ENCODE results near the gene LTBP3.
"Not testable (repeated sequence)": the region's sequence is repeated elsewhere in the genome, so short reads cannot be mapped to it uniquely, and the experiment has no call there.

LTBP3 gene

DNA sequence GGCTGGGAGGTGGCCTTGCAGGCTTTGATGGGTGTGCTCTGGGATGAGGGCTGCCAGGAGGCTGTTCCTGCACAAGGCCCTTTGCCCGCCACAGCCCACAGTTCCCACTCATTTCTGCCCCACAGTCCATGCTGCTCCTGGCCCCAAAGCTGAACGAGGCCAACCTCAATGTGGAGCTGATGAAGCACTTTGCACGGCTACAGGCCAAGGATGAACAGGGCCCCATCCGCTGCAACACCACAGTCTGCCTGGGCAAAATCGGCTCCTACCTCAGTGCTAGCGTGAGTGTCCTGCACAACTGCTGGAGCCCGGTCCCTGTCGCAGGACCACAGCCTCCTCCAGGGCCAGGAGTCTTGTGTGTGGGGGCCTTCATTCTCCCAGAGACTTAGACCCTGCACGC is 23.1 kb downstream of the LTBP3 start:
- no peak for DNase-seq

DNA sequence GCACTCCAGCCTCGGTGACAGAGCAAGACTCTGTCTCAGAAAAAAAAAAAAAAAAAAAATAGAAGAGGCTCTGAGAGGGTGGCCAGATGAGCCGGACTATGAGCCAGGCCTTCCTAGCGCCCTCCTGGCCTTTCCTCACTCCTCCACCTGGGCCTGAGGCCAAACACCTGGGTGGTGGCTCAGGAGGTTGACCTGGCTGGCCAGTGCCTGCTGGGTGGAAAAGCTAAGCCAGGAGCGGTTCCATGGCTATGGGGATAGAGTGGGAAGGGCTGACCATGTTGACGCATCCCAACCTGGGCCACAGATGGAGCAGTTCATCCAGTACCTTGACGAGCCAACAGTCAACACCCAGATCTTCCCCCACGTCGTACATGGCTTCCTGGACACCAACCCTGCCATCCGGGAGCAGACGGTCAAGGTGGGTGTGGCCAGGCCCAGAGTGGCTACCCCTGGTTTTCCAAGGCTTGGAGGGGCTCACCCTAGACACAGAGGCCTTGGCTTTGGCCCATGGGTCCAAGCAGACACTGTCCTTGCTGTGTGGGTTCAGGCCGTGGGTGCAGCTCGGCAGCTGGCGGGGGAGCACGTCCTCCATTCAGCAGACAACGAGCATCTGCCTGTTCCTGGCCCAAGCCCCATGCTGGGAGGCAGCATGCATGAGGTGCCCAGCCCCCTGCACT is 25.6 kb downstream of the LTBP3 start:
- DNase-seq = no peak

DNA sequence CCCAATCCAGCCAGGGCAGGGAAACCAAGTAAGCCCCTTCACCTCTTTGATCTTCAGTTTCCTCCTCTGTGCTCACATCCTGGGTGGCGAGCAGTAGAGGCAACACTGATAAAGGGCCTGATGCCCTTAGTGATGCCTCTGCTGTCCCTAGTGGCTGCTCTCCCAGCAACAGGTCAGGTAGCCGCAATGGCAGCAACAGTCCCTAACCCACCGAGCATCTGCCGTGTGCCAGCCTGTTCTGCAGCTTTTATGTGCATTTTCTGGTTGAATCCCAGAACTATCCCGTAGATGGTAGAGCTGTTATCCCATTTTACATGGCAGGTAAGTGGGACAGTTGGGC is 28.0 kb downstream of the LTBP3 start:
- no peak for DNase-seq

DNA sequence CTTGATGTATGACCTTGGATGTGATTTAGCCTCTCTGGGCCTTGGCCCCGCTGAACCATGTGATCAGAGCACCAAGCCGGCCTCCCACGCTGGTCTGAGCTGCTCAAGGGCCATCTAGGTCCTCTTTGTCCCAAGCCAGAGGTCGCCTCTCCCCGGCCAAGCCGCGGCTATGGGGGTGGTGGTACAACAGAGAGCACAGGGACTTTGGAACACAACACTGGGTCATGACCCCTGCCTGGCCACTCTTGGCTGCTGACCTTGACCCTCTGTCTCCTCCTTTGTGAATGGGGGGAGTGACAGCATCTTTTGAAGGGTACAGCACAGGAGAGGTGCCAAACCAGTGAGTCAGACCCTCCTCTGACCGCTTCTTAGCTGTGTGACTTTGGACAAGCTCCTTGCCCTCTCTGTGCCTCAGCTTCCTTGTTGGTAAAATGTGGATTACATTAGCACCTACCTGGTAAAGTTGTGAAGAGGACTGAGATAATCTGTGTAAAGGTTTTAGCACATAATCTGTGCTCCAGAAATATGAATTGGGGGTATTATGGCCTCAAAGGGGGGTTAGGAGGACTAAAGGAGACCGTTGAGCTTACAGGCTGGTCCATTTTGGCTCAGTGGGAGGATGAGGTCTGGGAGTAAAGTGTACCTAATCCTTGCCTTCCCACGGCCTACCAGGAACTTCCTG is 28.5 kb downstream of the LTBP3 start:
- DNase-seq = no peak

DNA sequence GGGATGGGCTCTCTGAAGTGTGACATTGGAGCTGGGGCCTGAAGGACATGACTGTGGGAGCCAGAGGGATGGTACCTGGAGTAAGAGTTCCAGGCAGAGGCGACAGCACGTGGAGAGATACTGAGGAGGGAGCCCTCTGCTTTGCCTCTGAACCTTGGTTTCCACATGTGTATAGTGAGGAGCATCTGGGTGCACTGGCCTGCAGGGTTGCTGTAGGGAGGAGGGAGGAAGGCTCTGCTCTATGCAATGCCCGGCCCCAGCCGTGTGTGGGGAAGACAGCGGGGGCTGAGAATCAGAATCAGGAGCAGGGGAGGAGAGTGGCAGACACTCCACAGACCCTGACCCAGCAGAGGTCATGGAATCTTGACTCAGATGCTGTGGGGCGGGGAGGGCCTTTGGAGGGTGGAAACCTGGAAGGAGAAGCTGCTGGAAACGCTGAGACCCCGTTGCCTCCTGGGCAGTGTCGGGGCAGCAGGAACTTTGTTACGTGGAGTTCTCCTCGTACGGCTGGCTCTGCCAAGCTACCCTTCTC is 29.3 kb downstream of the LTBP3 start:
- DNase-seq = no peak

DNA sequence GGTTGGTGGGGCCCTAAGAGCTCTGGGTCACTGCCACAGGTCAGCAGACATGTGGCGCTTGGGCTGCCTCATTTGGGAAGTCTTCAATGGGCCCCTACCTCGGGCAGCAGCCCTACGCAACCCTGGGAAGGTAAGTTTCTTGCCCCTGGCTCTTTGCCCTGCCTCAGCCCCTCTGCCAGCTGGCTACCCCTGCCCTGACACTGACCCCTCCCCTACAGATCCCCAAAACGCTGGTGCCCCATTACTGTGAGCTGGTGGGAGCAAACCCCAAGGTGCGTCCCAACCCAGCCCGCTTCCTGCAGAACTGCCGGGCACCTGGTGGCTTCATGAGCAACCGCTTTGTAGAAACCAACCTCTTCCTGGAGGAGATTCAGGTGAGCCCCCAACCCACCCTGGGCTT is 31.4 kb downstream of the LTBP3 start:
- DNase-seq = no peak

DNA sequence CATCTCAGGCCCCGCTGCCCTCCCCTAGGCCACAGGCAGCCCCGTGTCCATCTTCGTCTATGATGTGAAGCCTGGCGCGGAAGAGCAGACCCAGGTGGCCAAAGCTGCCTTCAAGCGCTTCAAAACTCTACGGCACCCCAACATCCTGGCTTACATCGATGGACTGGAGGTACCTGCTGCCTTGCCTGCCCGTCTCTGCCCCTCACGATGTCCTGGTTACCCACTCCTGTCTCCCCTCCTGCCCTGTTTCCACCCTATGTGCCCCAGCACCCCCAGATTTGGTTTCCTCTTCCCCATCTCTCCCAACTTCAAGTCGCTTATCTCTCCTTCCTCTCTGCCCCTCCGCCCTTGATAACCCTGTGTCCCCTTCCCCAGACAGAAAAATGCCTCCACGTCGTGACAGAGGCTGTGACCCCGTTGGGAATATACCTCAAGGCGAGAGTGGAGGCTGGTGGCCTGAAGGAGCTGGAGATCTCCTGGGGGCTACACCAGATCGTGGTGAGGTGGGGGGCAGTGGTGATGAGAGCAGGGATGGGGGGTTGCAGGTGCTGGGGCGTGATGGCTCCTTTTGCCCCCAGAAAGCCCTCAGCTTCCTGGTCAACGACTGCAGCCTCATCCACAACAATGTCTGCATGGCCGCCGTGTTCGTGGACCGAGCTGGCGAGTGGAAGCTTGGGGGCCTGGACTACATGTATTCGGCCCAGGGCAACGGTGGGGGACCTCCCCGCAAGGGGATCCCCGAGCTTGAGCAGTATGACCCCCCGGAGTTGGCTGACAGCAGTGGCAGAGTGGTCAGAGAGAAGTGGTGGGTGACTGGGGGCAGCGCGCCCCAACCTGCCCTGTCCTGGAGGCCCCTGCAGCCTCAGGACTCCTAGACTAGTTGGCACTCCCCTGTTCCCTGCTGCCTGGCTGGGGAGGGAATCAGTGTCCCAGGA is 32.3 kb downstream of the LTBP3 start:
- DNase-seq = no peak

DNA sequence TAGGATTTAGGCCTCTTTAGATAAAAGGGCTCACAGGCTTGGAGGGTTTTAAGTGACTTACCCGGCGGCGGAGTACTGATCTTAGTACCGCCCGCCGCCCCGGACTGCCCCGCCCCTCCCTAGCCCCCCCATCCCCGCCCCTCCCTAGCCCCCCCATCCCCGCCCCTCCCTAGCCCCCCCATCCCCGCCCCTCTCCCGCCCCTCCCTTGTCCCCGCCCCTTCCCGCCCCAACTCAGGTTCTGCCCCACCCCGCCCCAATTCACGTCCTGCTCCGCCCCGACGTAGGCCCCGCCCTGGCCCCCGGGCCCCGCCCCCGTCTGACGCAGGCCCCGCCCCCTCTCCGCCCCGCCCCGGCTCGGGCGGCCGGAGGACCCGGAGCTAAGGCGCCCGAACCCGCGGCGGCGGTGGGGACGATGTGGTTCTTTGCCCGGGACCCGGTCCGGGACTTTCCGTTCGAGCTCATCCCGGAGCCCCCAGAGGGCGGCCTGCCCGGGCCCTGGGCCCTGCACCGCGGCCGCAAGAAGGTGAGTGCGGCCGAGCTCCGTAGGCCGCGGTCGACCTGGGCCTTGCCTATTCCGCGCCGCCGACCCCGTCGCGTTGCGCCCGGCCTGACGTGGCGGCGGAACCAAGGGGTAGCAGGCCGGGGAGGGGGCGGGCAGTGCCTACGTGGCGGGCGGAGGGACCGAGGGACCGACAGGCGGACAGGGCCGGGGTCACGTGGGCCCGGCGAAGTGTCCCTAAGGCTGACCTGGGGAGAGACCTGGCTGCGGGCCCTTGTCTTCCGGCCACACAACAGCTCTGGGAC is 33.2 kb downstream of the LTBP3 start, which contains the start of gene SCYL1:
Gene SCYL1, plus strand, starts transcription at position 343 of the 805 bp plus-strand sequence. Its CDS starts 71 bp downstream, at position 414.
- no peak for DNase-seq

DNA sequence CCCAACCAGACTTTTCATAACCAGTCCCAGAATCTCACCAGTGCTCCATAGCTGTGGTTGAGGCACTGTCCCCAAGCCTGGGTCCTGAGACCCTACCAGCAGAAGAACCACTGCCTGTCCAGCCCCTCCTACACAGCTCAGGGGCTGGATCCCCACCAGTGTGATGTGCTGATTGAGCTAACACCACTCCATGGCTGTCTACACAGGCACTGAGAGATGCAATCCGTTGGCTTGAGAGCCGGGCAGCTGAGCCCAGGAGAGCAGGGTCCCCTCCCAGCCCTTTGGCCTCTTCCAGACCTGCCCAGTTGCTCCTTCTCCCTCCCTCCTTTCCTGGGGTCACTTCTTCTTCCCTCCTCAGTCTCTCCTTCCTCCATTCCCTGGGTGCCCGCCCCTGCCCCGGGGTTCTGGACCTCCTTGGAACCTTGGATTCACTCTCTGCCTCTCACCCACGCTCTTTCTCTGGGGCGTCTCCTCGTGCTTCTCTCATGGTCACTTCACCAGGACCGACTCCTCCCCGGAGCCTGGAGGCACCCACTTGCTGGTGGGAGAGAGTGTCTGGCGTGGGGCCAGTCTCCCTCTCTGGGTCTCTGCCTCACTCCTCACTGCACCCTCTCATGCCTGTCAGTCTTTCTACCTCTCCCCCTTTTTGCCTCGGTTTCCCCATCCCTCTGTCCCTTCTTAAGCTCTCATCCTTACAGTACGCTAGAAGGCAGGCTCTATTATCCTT is 34.0 kb downstream of the LTBP3 start:
- no peak for DNase-seq

DNA sequence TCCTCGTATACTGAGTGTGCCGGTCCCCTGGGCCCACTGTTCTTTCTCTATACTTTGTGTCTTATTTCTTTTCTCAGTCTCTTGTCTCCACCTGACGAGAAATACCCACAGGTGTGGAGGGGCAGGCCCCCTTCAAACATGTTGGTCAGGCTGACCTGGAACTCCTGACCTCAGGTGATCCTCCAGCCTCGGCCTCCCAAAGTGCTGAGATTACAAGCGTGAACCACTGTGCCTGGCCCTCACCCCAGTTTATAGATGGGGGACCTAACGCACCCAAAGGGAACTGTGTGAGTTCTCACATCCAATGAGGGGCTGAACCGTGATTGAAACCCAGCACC is 34.6 kb downstream of the LTBP3 start:
- DNase-seq = not testable (repeated sequence)

DNA sequence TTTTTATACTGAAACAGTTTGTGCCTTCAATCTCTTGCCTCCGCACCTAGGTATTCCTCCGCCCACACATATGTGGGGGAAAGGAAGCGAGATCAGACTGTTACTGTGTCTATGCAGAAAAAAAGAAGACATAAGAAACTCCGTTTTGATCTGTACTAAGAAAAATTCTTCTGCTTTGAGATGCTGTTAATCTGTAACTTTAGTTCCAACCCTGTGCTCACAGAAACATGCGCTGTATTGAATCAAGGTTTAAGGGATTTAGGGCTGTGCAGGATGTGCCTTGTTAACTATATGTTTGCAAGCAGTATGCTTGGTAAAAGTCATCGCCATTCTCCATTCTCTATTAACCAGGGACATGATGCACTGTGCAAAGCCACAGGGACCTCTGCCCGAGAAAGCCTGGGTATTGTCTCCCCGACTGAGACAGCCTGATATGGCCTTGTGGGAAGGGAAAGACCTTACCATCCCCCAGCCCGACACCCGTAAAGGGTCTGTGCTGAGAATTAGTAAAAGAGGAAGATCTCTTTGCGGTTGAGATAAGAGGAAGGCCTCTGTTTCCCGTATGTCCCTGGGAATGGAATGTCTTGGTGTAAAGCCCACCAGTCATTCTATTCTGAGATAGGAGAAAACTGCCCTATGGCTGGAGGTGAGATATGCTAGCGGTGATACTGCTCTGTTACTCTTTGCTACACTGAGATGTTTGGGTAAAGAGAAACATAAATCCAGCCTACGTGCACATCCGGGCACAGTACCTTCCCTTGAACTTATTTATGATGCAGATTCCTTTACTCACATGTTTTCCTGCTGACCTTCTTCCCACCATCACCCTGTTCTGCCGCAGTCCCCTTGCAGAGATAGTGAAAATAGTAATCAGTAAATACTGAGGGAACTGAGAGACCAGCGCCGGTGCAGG is 35.2 kb downstream of the LTBP3 start:
- DNase-seq = not testable (repeated sequence)

DNA sequence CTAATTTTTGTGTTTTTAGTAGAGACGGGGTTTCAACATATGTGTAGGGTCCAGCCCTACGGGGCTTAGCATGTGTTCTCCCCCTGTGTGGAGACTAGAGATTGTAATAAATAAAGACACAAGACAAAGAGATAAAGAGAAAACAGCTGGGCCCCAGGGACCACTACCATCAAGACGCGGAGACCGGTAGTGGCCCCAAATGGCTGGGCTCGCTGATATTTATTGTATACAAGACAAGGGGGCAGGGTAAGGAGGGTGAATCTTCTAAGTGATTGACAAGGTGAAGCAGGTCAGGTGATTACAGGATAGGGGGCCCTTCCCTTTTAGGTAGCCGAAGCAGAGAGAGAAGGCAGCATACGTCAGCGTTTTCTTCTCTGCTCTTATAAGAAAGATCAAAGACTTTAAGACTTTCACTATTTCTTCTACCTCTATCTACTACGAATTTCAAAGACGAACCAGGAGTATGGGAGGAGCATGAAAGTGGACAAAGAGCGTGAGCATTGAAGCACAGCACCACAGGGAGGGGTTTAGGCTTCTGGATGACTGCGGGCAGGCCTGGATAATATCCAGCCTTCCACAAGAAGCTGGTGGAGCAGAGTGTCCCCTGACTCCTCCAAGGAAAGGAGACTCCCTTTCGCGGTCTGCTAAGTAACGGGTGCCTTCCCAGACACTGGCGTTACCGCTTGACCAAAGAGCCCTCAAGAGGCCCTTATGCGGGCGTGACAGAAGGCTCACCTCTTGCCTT is 36.2 kb downstream of the LTBP3 start:
- not testable (repeated sequence) for DNase-seq

DNA sequence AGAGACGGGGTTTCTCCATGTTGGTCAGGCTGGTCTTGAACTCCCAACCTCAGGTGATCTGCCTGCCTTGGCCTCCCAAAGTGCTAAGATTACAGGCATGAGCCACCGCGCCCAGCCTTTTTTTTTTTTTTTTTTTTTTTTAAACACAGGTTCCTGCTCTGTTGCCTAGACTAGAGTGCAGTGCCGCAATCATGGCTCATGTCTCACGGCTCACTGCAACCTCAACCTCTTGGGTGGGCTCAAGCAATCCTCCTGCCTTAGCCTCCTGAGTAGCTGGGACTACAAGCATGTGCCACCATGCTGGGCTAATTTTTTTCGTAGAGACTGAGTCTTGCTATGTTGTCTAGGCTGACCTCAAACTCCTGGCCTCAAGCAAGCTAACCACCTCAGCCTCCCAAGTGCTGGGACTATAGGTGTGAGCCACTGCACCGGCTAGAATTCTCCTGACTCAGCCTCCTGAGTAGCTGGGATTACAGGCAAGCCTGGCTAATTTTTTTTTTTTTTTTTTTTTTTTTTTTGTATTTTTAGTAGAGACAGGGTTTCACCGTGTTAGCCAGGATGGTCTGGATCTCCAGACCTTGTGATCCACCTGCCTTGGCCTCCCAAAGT is 39.1 kb downstream of the LTBP3 start:
- DNase-seq = not testable (repeated sequence)

DNA sequence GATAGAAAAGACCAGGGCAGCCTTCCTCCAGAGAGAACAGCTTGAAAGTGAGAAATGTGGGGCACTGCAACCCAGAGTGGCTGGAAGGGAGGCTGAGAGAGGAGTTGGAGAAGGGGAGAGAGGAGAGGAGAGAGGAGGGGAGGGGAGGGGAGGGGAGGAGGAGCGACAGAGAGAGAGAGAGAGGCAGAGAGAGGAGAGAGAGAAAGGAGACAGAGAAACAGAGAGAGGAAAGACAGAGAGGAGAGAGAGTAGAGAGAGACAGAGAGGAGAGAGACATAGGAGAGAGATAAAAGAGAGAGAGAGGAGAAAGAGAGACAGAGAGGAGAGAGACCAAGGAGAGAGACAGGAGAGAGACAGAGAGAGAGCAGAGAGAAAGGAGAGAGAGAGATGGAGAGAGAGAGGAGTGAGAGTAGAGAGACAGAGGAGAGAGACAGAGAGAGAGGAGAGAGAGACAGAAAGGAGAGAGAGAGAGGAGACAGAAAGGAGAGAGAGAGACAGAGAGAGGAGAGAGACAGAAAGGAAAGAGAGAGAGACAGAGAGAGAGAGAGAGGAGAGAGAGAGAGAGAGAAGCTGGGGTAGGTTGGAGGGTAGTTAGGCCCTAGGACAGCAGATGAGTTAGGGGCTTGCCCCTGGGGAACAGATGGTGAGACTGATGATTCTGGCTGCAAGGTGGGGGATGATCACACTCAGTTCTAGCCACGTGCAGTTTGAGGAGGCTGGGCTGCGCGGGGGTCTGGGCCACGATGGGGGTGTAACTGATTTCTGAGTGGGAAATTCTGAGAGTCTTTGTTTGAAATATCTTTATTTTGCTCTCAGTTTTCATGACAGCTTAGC is 41.8 kb downstream of the LTBP3 start:
- DNase-seq = no peak

DNA sequence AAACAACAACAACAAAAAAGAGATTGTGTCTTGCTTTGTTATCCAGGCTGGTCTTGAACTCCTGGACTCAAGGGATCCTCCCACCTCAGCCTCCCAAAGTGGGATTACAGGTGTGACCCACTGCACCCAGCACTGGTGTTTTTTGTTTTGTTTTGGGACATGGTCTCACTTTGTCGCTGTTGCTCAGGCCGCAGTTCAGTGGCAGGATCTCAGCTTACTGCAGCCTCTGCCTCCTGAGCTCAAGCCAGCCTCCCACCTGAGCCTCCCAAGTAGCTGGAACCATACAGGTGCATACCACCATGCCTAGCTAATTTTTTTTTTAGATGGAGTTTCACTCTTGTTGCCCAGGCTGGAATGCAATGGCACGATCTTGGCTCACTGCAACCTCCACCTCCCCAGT is 45.8 kb downstream of the LTBP3 start:
- not testable (repeated sequence) for DNase-seq

DNA sequence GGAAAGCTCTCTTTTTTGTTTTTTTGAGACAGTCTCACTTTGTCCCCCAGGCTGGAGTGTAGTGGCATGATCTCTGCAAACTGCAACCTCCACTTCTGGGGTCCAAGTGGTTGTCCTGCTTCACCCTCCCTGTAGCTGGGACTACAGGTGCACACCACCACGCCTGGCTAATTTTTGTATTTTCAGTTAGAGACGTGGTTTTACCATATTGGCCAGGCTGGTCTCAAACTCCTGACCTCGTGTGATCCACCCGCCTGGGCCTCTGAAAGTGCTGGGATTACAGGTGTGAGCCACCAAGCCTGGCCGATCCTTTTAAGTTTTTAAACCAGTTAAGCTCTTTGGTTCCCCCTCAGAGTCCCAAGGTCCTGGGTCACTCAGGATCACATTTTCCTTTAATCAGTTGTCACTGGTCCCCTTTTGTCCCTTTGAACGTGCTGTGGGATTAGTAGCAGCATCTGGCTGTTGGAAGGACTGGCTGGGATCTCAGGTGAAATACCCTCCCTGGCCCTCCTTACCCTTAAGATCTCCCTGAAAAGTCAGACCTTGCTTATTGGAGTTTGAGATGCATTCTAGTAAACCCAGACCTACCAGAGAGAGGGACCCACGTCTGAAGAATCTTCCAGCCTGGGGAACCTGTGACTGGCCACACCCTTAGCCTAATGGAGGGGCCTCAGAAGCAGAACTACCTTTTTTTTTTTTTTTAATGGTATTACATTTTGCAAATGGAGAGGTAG is 51.2 kb downstream of the LTBP3 start:
- DNase-seq = peak in 1 of 2 experiments; percentile 52

DNA sequence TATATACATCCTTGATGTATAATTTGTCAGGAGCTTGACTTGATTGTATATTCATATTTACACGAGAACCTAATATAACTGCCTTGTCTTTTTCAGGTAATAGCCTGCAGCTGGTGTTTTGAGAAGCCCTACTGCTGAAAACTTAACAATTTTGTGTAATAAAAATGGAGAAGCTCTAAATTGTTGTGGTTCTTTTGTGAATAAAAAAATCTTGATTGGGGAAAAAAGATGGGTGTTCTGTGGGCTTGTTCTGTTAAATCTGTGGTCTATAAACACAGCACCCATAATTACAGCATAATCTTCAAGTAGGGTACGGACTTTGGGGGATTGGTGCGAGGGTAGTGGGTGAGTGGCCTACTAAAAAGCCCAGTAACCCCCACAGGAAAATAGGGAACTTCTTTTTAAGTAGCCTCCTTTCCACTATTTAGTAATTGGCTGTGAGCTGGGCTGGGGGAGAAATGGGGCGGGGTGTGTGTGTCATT is 51.8 kb downstream of the LTBP3 start:
- DNase-seq = no peak

Measured in SHP77 (cell line).